Measurements from ENCODE around the gene TTC28.
A peak's percentile ranks its signal among the peaks of the same experiment; 100 is the strongest.

TTC28 gene

DNA sequence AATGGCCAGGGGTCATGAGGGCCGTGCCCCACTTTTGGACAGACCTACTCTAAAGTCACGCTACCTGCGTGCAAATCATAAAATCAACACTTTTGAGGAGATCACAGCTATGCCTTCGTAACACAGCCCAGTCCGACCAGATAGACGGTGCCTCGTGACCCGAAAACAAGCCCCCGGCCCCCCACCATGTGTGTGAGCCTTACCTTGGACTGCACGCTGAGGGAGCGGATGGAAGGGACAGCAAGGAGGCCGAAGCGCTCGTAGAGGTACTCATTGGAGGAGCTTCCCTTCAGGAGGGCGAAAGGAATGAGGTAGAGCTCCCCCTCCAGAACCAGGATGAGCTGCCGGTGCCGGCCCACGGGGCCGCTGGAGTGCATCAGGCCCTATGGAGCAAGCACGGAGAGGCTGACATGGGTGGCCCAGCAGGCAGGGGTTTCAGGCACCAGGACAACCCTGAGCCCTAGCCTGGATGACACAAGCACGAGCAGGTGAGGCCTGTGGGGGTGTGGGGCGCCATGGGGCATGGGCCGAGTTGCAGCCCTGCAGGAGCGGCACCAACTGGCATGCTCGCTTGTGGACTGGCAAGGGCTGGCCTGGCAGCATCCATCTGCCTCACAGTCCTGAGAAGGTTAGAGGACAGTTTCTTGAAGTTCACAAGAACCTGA, 678.3 kb downstream of the TTC28 start:
- no peak for DNase-seq (ENCODE audit: low read depth)

DNA sequence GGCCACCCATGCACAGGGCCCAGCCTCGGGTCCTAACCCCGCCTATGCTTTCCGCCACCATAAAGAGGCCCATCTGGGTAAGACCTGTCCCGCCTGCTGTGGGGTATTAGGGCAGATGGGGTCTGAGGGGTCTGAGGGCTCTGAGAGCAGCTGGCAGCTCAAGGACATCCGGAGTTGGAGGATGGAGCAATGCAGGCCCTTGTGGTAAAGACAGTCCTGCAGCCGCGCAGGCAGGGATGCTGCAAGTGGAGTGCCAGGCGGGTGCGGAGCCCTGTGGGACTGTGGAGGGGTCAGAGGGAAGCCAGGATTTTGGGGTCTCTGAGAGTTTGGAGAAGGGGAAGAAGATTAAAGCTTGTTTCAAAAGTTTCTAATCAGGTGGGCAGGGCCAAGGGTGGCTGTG, 679.3 kb downstream of the TTC28 start:
- DNase-seq (ENCODE audit: low read depth): no peak

DNA sequence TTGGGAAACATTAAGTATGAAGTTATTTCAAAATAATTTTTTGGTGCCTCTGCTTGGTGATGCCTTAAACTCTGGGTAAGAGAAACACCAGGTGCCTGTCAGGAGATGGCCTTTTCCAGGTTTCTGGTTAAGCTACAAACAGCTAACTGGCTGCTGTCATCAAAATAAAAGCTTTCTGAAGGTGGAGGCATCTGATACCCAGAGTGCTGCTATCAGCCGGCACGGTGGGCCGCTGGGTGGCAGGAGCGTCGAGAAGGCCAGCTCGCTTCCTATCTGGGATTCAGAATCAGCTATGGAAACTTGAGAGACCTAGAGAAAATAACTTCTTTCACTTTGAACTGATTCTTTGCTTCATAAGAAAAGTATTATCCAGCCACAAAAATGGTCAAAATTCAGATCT, 679.8 kb downstream of the TTC28 start:
- no peak for DNase-seq (ENCODE audit: low read depth)

DNA sequence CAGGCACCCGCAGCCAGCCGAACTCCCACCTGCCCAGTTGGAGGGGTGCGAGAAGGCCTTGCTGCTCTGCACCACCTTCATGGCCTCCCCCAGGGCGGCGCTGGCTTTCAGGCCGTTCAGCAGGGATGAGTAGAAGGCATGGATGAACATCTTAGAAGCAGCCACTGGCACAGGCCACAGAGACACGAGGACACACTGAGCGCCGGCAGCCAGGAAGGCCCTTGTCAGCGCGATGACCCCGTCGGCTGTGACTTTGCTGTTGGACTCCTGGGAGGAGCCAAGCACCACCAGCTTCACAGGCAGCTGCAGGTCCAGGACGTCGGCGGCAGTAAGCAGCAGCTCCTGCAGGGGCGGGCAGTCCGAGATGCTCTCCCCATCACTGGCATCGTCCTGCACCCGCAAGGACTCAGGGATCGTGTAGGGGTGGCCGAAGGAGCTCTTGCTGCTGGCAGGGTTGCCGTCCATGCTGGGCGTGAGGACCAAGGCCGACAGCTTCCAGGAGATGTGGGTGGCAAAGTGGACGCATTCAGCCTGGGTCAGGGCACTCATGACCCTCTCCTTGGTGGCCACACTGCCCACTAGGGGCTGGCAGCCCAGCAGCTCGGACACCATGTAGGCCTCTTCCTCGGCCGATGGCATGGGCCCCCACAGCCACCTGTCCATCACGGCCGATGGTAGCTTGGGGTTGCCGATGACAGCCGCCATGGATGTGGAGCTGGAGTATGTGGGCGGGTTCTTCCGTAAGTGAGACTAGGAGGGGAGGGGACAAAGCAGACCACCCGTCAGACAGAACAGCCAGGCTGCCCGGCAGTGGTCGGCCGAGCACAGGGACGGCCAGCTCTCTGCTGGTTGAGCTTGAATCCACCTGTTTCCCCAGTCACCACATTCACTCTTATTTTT, 680.9 kb downstream of the TTC28 start:
- DNase-seq (ENCODE audit: low read depth): no peak

DNA sequence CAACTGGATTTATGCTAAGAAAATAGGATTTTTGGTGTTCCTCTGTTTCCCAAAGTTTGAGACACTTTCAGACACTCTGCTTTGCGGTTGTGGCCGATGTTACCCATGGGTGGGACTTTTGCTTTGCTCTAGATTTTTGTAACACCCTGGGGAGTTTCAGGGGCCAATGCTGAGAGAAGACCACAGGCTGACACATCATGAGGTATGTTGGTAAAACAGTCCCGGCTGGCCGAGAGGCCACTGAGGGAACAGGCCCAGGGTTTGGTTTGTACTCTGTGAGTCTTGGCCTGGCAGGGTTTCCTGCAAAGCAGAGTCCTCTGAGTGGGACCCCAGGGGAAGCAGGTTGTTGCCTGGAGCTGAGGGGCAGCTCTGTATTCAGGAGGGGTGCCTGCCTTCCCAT, 682.1 kb downstream of the TTC28 start:
- no peak for DNase-seq (ENCODE audit: low read depth)

DNA sequence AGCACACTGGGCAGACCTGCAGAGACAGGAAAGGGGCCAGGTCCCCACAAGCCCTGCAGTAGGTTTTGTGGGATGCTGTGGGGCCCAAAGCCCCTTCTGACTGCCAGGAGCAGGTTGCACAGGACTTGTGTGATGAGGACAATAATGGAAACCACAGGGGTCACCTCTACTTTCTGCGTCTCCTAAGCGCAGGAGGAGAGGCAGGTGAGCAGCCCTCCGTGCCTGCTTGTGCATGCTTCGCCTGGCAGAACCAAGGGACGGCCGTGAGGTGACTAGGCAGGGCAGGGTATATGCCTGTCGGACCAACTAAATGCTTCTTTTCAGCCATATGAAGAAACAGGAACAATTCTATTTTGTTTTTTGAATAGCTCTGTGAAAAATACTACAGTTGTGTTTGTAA, 682.7 kb downstream of the TTC28 start:
- DNase-seq (ENCODE audit: low read depth): no peak

DNA sequence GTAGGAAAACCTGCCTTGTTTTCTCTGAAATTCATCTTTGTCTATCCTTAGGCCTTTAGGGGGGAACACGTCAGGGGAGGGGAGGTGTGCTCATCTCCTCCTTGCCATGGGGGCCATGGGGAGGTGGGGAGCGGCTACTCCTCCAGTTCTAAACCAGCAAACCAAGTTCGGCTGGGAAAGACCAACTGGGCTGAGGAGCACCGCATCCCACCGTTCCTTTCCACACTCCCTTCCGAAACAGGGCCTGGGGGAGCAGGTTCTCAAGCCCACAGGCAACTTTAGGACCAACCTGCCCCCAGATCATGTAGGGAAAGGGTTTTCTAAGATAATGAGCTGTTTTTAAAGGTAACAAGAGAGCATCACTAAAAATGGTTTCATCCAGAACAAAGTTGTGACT, 683.1 kb downstream of the TTC28 start:
- DNase-seq (ENCODE audit: low read depth): no peak

DNA sequence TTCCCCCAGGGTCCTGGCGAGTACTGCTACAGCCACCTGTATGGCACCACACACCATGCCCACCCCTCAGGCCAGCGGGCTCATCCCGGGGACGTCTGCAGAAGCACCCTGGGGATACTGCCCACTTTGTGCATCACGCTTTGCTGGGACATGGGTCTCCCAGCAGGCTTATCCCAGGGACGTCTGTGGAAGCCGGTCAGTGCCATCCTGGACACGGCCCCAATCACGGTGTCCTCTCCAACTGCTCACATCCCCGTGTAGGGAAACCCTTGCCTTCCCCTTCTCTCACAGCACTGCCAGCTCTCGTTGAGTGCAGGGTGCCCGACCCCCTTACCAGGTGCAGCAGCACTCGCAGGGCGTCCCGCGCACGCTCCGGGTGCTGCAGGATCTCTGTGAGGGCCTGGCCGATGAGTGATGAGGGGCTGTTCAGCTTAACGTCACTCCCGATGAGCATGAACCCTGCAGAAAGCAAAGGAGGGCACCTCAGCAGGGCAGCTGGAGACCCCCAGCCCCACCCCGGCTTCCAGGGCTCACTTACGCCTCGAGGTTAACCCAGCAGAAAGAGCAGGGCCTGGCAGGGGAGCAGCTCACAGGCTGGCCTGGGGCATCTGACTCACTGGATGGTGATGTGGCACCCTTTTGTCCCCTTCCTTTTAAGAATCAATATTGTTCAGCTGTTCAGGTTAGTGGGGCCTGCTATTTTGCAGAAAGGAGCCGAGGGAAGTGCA, 683.7 kb downstream of the TTC28 start:
- DNase-seq (ENCODE audit: low read depth): no peak

DNA sequence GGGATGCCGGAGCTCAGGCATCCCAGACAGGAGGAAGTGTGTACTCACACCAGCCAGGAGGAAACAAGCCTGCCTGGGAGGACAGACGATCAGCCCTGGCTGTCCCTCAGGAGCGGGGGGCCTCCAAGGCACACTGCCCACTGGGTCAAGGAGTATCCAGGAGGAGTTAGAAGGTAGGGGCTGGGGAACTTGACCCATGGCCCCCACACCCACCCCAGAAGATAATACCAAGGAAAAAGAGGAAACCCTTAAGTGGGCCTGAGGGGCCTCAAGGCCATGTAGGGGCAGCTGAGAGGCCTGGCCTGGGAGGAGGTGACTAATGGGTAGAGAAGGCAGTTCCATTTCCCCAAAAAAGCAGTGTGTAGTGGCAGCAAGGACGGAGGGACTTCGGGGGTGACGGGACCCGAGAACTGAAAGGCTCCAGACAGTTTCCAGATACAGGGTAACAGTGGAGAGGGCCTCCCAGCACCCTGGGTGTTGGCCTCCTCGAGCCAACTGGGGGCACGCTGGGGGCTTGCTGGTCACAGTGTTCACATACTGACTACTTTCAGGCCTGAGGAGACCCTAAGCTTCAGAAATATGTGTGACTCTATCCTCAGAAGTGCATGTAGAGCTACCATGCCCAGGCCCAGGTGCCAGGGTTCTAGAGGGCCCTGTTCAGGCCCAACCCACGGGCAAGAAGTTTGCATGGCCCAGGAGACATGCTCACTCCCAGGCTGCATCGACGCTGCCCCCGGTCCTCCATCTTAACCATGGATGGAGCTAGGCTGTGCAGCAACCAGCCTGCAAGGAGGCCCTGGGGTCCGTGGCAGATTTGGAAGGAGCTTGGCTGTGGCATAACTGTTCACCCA, 684.9 kb downstream of the TTC28 start:
- DNase-seq (ENCODE audit: low read depth): no peak

DNA sequence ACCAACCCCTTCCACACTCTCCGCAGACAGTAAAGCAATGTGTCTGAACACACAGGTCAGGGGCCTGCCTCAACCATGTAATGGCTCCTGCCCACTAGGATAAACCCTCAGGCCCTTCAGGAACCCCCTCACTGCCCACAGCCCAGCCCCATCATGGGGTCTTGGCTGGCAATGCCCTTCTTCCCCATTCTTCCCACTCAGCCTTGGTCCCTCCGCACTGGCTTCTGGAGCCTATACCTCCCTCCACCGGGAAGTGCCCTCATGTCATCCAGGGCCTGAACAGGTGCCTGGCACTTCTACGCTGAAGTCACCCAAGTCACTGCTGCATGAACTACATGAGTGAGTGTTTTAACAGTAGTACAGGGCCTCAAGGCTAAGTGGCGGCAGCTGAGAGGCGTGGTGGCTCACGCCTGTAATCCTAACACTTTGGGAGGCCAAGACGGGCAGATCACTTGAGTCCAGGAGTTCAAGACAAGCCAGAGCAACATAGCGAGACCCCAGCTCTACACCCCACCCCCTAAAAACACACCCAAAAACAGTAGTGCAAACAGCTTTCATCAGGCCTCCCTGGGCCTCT, 685.8 kb downstream of the TTC28 start:
- DNase-seq (ENCODE audit: low read depth): no peak

DNA sequence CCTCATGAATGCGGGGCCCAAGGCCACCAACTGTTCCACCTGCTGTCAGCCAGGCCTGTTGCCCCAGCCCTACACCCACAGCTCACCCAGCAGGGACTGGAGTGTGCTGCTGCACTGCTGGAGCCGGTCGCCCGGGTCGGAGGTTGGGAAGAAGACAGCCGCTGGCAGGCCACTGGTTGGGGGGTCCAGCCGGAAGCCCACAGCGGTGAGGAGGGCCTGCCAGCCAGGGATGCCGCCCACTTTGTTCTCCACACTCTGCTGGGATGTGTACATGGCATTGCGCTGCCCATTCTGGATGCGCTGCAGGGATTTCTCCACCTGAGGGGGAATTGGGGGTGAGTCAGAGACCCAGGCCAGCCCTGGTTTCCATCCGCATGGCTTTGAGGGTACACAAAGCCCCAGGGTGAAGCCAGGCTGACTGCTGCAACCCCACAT, 686.4 kb downstream of the TTC28 start:
- no peak for DNase-seq (ENCODE audit: low read depth)

DNA sequence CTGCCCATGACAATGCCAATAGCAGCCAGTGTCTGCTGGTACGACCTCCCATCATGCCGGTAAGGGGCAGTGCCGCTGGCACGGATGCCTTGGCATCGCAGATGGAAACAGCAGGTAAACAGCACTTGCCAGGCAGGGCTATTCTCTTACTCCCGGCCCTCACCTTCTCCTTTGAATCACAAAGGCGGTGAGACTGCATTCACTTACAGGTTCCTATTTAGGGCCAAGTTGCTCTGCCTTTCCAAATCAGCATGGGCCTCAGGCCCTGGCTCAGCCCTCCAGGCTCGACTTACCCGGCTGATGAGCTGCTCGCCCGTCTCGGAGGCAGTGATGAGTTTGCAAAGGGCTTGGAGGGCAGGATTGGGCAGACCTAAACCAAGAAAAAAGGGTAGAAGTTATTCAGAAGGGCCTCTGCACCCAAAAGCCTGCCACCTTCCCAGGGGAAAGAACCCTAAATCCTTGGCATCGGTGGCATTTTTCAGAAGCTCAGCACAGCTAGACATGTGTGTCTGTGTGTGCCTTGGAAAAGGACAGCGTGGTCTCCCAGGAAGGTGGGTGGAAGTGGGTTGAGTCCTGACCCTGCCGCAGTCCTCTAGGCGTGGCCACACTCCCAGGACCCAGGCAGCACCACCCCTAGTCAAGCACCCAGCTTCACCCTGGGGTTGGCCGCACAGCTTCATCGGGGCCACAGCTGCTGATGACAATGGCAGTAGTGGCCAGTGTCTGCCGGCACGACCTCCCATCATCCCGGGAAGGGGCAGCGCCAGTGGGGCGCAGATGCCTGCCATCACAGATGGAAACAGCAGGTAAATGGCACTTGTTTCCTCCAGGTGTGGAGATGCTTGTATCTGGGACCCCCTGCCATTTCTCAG, 687.1 kb downstream of the TTC28 start:
- DNase-seq (ENCODE audit: low read depth): no peak

DNA sequence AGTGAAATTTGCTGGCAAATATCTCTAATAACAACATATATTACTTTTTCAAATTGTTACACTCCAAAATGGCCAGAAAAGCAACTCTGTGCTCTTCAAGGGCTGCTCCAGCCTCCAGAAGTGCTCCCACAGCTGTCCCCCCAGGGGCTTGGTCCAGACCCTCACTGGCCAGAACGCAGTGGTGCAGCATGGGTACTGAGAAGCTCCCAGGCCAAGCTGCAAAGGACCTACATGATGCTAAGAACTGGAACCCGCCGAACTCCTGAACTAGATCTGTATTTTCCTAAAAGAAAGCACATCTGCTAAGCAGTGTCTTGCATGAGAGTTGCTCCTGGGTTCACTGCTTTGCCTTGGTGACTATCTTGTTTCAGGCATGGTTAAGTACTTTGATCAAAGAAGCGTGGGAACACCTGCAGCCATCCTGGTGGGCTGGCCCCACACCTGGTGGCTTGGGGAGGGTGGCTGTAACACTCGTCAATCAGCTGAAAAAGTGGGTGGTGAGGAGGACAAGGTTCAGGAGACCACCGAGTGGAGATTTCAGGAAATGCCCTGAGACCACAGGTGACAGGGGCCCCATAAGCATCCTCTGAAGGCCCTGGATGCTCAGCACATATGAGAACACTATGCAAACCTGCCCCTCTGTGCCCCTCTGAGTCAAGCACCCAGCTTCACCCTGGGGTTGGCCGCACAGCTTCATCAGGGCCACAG, 687.9 kb downstream of the TTC28 start:
- DNase-seq (ENCODE audit: low read depth): no peak

DNA sequence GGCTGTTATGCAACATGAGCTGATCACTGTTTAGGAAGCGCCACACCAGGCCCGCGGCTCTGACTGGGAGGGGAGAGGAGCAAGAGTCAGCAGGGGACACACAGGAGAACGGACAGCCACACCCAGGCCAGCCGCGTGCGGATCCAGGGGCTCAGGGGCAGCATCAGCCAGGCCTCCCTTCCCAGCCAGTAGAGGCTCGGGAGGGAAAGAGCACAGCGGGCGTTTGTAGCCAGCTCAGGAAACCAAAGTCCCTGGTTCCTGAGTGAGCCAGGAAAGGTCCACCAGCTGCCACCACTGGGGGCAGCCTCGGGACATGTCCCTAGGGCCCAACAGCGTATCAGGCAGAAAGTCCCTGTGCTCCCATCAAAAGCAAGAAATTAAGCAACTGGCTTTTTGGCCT, 688.8 kb downstream of the TTC28 start:
- DNase-seq (ENCODE audit: low read depth): peak; percentile 9

DNA sequence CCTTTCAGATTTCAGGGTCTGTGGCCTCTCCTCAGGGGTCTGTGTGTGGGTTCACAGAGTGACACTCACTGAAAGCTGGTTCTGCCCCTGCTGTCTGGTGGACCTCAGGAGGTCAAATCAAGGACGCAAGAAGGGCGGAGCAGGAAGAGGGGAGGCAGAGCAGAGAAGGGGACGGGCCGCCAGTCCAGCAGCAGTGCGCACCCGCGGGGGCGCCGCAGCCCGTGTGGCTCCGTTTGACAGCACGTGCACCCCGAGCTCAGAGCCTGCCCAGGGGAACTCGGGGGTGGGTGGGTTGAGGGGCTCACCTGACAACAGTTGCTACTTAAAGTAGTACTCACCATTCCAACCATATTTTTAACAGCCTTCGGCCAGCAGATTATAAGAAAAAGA, 689.2 kb downstream of the TTC28 start:
- no peak for DNase-seq (ENCODE audit: low read depth)

DNA sequence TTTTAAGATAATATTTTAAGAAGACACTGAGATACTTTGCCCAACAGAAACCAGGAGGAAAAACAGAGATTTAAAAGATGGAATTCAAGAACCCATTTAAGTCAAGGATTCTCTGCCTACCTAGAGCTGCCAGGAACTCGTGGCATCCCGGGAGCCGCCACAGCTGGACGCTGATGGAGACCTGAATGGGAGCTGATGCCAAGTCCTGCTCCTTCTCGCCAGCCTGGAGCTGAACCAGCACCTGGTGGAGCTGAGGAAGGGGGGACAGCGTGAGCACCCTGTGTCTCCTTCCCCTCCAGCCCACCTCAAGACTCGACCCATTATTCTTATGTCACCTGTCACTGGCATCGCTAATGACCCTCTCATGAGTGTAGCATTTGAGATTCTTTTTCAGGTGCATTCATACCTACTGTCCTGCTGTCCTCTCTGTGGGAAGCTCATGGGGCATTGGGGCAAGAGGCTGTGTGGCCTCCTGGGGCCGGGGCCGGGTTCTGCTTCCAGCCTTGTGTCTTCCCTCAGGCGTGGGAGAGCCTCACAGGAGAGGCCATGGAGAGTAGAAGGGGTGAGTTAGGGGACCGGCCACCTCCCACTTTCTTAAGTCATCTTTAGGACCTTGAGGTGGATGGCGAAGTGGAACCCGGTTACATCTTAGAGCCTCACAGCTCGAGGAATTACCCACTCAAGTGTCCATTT, 689.7 kb downstream of the TTC28 start:
- no peak for DNase-seq (ENCODE audit: low read depth)

DNA sequence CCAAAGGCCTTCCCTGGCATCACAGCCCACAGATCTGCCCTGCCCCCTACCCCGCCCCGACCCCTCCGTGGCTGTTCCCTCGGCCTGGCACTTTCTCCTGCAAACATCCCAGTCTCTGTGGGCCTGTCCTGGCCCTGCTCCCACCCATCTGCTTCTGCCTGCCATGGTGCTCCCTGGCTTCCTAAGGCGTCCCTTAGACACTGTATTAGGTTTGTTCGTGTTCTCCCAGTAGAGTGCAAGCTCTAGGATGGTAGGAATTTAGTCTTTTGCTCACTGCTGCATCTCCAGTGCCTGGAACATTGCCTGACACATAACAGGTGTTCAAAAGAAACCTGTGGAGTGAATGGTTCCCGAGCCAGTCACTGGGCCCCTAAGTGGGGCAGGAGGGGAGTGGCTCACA, 690.9 kb downstream of the TTC28 start:
- DNase-seq (ENCODE audit: low read depth): no peak

DNA sequence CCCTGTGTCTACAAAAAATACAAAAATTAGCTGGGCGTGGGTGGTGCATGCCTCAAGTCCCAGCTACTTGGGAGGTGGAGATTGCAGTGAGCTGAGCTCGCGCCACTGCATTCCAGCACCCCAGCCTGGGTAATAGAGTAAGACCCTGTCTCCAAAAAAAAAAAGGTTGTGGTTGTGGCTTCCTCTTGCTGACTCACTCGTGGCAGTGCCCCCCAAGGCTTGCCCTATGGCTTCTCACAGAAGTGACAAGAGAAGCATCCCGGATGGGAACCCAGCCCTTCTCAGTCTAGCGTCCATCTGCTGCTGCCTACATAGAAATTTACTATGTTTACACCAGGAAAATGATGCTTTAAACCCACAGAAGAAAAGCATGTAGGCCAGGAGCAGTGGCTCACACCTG, 692.1 kb downstream of the TTC28 start:
- peak; percentile 37 for DNase-seq (ENCODE audit: low read depth)

DNA sequence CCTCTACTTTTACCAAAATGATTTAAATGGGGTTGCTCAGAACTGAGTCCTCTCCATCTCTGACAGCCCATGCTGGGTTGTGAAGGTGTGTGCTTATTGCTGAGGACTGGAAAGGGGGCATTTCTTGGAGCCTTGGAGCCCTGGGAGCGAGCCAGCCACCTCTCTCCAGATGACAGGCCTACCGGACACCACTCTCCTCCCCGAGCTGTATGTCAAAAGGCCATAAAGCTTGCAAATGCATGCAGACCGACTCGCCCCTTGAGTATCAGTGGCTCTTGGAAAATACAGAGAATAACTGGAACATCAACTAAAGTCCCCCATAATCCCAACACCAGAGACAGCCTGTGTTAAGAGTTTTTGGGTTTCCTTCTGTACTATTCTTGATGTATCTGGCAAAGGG, 692.7 kb downstream of the TTC28 start:
- no peak for DNase-seq (ENCODE audit: low read depth)
